ENCODE data around the gene FAM168A.

The FAM168A gene

GRCh38 chr11:73360743-73361369, 237.1 kb downstream of the FAM168A start:
- DNase-seq: no peak

- peak in 1 of 2 donors; percentile 24 for DNase-seq
Observed at GRCh38 chr11:73359930-73360742, 237.8 kb downstream of the FAM168A start.

GRCh38 chr11:73359341-73359740, 238.6 kb downstream of the FAM168A start:
- no peak for DNase-seq

- no peak for DNase-seq
Observed at GRCh38 chr11:73358071-73358470, 239.8 kb downstream of the FAM168A start.

GRCh38 chr11:73356979-73357860, 240.7 kb downstream of the FAM168A start:
- no peak for DNase-seq

GRCh38 chr11:73355109-73355508, 242.8 kb downstream of the FAM168A start:
- DNase-seq: no peak

GRCh38 chr11:73353422-73353821, 244.5 kb downstream of the FAM168A start:
- no peak for DNase-seq

GRCh38 chr11:73350908-73351636, 246.8 kb downstream of the FAM168A start:
- DNase-seq: peak; percentile 73 to 75

All from CD4-positive, alpha-beta T cell treated with Interleukin-1 beta for 1 hour (primary cell).